HepG2 (cell line): ENCODE results near the gene ZNF446. TPM values are rescaled to one million over a fixed set of nuclear protein-coding genes. Genes with fewer than 3 reads are reported as not detected.

Source experiments
- ATAC-seq: fragments of 200-7000 bp; cut with Tn5 transposase; 3 replicates; pipeline ENCODE4 v1.9.1; 2020; ENCODE audit warnings: mild to moderate bottlenecking, moderate library complexity
- BruUV-seq: library from RNA; stranded (reverse); fragments of 400-500 nt; replicated peaks from 2 replicates; lab custom pipeline; 2021; lab: Mats Ljungman, UMichigan
- CTCF ChIA-PET: fragments of 300-600 bp; formaldehyde crosslinking; extraction: SDS; loops from one replicate; lab custom pipeline; 2021; ENCODE audit warnings: low total read pairs, inconsistent platforms, low intra/inter-chr PET ratio; lab: Yijun Ruan, JAX
- POLR2A ChIA-PET: fragments of 350-600 bp; sonication (Branson Sonifier 250); formaldehyde crosslinking; loops from one replicate; lab custom pipeline; 2020; ENCODE audit warnings: antibody characterized with exemption, inconsistent platforms; lab: Yijun Ruan, JAX
- DNase-seq: peaks from one replicate; pipeline ENCODE4 v3.0.0-alpha.2; 2015; ENCODE audit warnings: low spot score
- FAIRE-seq: peaks from 3 replicates; lab custom pipeline; 2011; peaks lifted over from hg19 to GRCh38; lab: Jason Lieb, UNC
- H2AFZ ChIP-seq: one replicate; pipeline ENCODE4 v1.6.1; 2011; ENCODE audit warnings: low read length, inconsistent platforms
- H3K27ac ChIP-seq: fragments of 300-600 bp; 3 replicates; pipeline ENCODE4 v1.8.0; 2011; ENCODE audit warnings: mixed run types, mild to moderate bottlenecking, mixed read lengths, low read length, inconsistent platforms; ENCODE audit not compliant: insufficient read depth; ENCODE audit errors: extremely low read length
- H3K27me3 ChIP-seq, 2 experiments: fragments of 200-600 bp in 1 of 2; 2 replicates in 1 of 2; 3 replicates in 1 of 2; pipeline versions ENCODE4 v1.6.0 to v1.8.0; 2011; ENCODE audit warnings: low read length in 2 of 2, mild to moderate bottlenecking in 2 of 2, moderate library complexity in 2 of 2, inconsistent platforms in 1 of 2; ENCODE audit not compliant: insufficient read depth in 2 of 2, control insufficient read depth in 1 of 2
- H3K36me3 ChIP-seq, 2 experiments: fragments of 200-600 bp in 1 of 2; replicated peaks in 1 of 2; 2 replicates in 1 of 2; 3 replicates in 1 of 2; pipeline versions ENCODE4 v1.5.1 to v1.8.0; 2011; ENCODE audit warnings: low read length in 2 of 2, inconsistent platforms in 1 of 2; ENCODE audit not compliant: insufficient read depth in 2 of 2, control insufficient read depth in 1 of 2
- H3K4me1 ChIP-seq: 2 replicates; pipeline ENCODE4 v1.5.1; 2012; ENCODE audit warnings: low read length, inconsistent platforms; ENCODE audit not compliant: insufficient read depth
- H3K4me2 ChIP-seq: 2 replicates; pipeline ENCODE4 v1.6.0; 2011; ENCODE audit warnings: low read depth, low read length, inconsistent platforms
- H3K4me3 ChIP-seq, 3 experiments: fragments of 200-600 bp in 1 of 3; sonication (generic), shearing (Covaris generic) in 1 of 3; replicated peaks in 1 of 3; 2 replicates each; pipeline ENCODE4 v1.5.1; 2011 to 2016; ENCODE audit warnings: low read length in 3 of 3, inconsistent platforms in 2 of 3, low read depth in 2 of 3, mild to moderate bottlenecking in 2 of 3, control low read depth in 1 of 3, mixed read lengths in 1 of 3; ENCODE audit not compliant: insufficient read depth in 1 of 3
- H3K79me2 ChIP-seq: one replicate; pipeline ENCODE4 v1.6.1; 2011; ENCODE audit warnings: low read length, inconsistent platforms; ENCODE audit not compliant: insufficient read depth
- H3K9ac ChIP-seq: 2 replicates; pipeline ENCODE4 v1.6.0; 2011; ENCODE audit warnings: mild to moderate bottlenecking, low read depth, low read length, inconsistent platforms; ENCODE audit not compliant: insufficient read depth
- H3K9me3 ChIP-seq: 2 replicates; pipeline ENCODE4 v1.5.1; 2012; ENCODE audit warnings: mild to moderate bottlenecking, low read length
- H4K20me1 ChIP-seq: 2 replicates; pipeline ENCODE4 v1.6.0; 2011; ENCODE audit warnings: inconsistent platforms, mild to moderate bottlenecking, low read length, moderate library complexity; ENCODE audit not compliant: insufficient read depth
- DNMT1 ChIP-seq: sonication (generic); formaldehyde crosslinking; IDR thresholded peaks from 2 replicates; pipeline ENCODE4 v1.5.1; 2020; ENCODE audit warnings: mild to moderate bottlenecking, missing genetic modification reagents
- FIP1L1 ChIP-seq: fragments of 200-400 bp; formaldehyde crosslinking; IDR thresholded peaks from 2 replicates; pipeline ENCODE4 v1.6.1; 2018; ENCODE audit warnings: low read depth, mild to moderate bottlenecking, low read length, moderate library complexity, borderline replicate concordance; ENCODE audit not compliant: insufficient read depth
- FLYWCH1 ChIP-seq: sonication (generic); formaldehyde crosslinking; IDR thresholded peaks from 2 replicates; pipeline ENCODE4 v1.8.1; 2023; ENCODE audit warnings: mild to moderate bottlenecking, missing genetic modification reagents
- HMGXB4 ChIP-seq, 2 experiments: sonication (generic) in 1 of 2; formaldehyde crosslinking in 1 of 2; IDR thresholded peaks; 2 replicates each; pipeline versions ENCODE4 v1.4.0 to v1.6.1; 2018 to 2020; ENCODE audit warnings: missing genetic modification reagents in 2 of 2, borderline replicate concordance in 1 of 2, low read depth in 1 of 2, mild to moderate bottlenecking in 1 of 2, missing biosample characterization in 1 of 2
- KDM4B ChIP-seq: sonication (generic); formaldehyde crosslinking; IDR thresholded peaks from 2 replicates; pipeline ENCODE4 v1.4.0; 2020; ENCODE audit warnings: missing genetic modification reagents
- MAFF ChIP-seq: IDR thresholded peaks from 2 replicates; pipeline ENCODE4 v1.6.1; 2011; ENCODE audit warnings: low read depth, low read length, improper control_type of control experiment
- NFYC ChIP-seq: IDR thresholded peaks from 2 replicates; pipeline ENCODE4 v1.6.1; 2016; ENCODE audit warnings: missing genetic modification reagents, missing compliant biosample characterization
- NR2F2 ChIP-seq: IDR thresholded peaks from 2 replicates; pipeline ENCODE4 v1.6.1; 2012; ENCODE audit warnings: low read depth, inconsistent platforms, borderline replicate concordance
- TMF1 ChIP-seq: sonication (generic); formaldehyde crosslinking; IDR thresholded peaks from 2 replicates; pipeline ENCODE4 v1.8.1; 2022; ENCODE audit warnings: low read depth, missing genetic modification reagents
- TOE1 ChIP-seq: sonication (generic); formaldehyde crosslinking; IDR thresholded peaks from 2 replicates; pipeline ENCODE4 v1.4.0; 2020; ENCODE audit warnings: mild to moderate bottlenecking, missing genetic modification reagents
- TP53 ChIP-seq: sonication (generic); formaldehyde crosslinking; conservative IDR thresholded peaks from 2 replicates; pipeline ENCODE4 v1.4.0; 2020; ENCODE audit warnings: missing genetic modification reagents
- ZBTB1 ChIP-seq: sonication (generic); formaldehyde crosslinking; IDR thresholded peaks from 2 replicates; pipeline ENCODE4 v1.4.0; 2020; ENCODE audit warnings: missing genetic modification reagents, borderline replicate concordance
- ZIK1 ChIP-seq: sonication (generic); formaldehyde crosslinking; IDR thresholded peaks from 2 replicates; pipeline ENCODE4 v1.5.0; 2020; ENCODE audit warnings: mild to moderate bottlenecking, low read depth, missing genetic modification reagents, borderline replicate concordance
- ZMAT3 ChIP-seq: sonication (generic); formaldehyde crosslinking; conservative IDR thresholded peaks from 2 replicates; pipeline ENCODE4 v1.7.0; 2021; ENCODE audit warnings: missing genetic modification reagents
- ZNF724P ChIP-seq: sonication (generic); formaldehyde crosslinking; IDR thresholded peaks from 2 replicates; pipeline ENCODE4 v1.8.0; 2022; ENCODE audit warnings: missing genetic modification reagents, borderline replicate concordance
- WGBS: methylation state at CpG from one replicate; pipeline ENCODE4 v1.1.6; 2017; ENCODE audit warnings: low lambda C conversion rate; 5-methylcytosine and 5-hydroxymethylcytosine counted together
- in situ Hi-C: cut with HindIII; loops from 2 replicates; pipeline ENCODE4 v1.10.0; 2017; ENCODE audit warnings: low pct_unique_long_range_greater_than_20kb; ENCODE audit not compliant: extremely low pct_ligation_motif_present
- intact Hi-C: fragments of 100-400 bp; cut with micrococcal nuclease; formaldehyde crosslinking; loops from one replicate; pipeline ENCODE4 v1.10.0; 2022; ENCODE audit not compliant: unreplicated experiment
- polyA plus RNA-seq, 8 experiments: library from polyadenylated mRNA; depleted of rRNA in 3 of 8; stranded (reverse) in 7 of 8; unstranded in 1 of 8; fragments of >200 nt; fragmentation: Illumina TruSeq in 4 of 8; extraction: Trizol in 4 of 8; gene quantifications; 2 replicates each; pipeline versions ENCODE4 v1.2.1 to v1.2.3, GENCODE V29; 2011 to 2016; ENCODE audit warnings: low read depth in 4 of 8, missing spikeins in 1 of 8, mixed read lengths in 1 of 8; ENCODE audit not compliant: insufficient read depth in 1 of 8
- total RNA-seq, 5 experiments: library from RNA; depleted of rRNA; stranded (reverse); fragments of >200 nt; fragmentation: Illumina TruSeq; extraction: Trizol; gene quantifications; 2 replicates each; pipeline ENCODE4 v1.2.3, GENCODE V29; 2016; ENCODE audit warnings: low read depth in 1 of 5
- TF ChIP-seq, protein P1 (sequence below): sonication (generic); formaldehyde crosslinking; IDR thresholded peaks from 2 replicates; pipeline ENCODE4 v1.8.1; 2023; ENCODE audit warnings: mild to moderate bottlenecking, moderate library complexity, missing genetic modification reagents

ZNF446 gene
- total and polyA plus RNA-seq, 2 of the 13 experiments (the other 11 are each of a cell fraction or from before 2014, with no cell fraction given) = 3.0 to 3.6 TPM

DNA sequence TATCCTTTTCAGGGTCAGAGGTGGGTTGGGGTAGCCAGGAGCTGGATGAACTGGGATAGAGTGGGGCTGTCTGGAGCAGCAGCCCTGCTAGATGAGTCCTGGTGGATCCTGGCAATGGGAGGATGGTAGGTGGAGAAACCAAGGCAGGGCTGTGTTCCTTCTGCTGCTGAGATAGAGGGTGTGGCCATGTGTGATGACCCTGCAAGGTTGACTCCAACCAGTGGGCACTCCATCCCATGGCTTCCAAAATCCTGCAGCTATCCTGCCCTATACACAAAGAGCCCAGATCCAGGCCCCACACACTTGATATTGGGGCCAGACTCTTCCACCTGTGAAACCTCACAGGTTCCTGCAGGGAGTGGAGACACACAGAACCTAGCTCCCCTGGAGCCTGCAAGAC is 2.4 kb upstream of the ZNF446 start:
- Histone ChIP-seq H3K27me3 (no peaks in the 10 kb centered on the region; a peak in 1 of 5 replicates), H4K20me1 (no peaks in the 10 kb centered on the region), H2AFZ (no peak overlapping the region), H3K9me3 (no peaks in the 10 kb centered on the region), H3K4me3 (no peak overlapping the region), H3K4me1 (peaks cover 20% of the 10 kb centered on the region), H3K27ac (no peak overlapping the region), H3K4me2 (no peak overlapping the region), H3K36me3 (peaks cover 4 to 21% of the 10 kb centered on the region in 2 experiments; a peak in 4 of 5 replicates), H3K9ac (no peak overlapping the region), H3K79me2 (no peaks in the 10 kb centered on the region)
- DNase-seq = no peak
- intact Hi-C loops = no loop called here
- ATAC-seq = no peak
- no TSS peak for BruUV-seq
- CTCF ChIA-PET = no interaction called here
- in situ Hi-C loops = no loop called here
- FAIRE-seq = no peak
- POLR2A ChIA-PET = no interaction called here
- TF ChIP-seq FIP1L1 = no peak
- no peak for TF ChIP-seq TMF1
- TF ChIP-seq FLYWCH1 (CRISPR knock-in tag) = no peak

GRCh38 chr19:58474291-58474996 is 1.7 kb upstream of the ZNF446 start:
- H3K79me2 ChIP-seq = no peaks in the 10 kb centered on the region
- no peaks in the 10 kb centered on the region for H3K9me3 ChIP-seq
- no peak overlapping the region; the same call in 1 of the 2 replicates for H3K4me2 ChIP-seq
- CTCF ChIA-PET = no interaction called here
- no peaks in the 10 kb centered on the region; a peak in 1 of 5 replicates for H3K27me3 ChIP-seq
- in situ Hi-C loops (no loop called here), intact Hi-C loops (no loop called here)
- POLR2A ChIA-PET = interaction anchor here (1.4 to 1.5 kb wide), 3 partner anchors 9 to 39 kb away, joined by 3 to 5 read pairs (median 4); partner anchors contain the start of gene SLC27A5
- H3K4me1 ChIP-seq = peaks cover 20% of the 10 kb centered on the region
- no peak for ATAC-seq
- no peaks in the 10 kb centered on the region for H4K20me1 ChIP-seq
- H2AFZ ChIP-seq = no peak overlapping the region
- peaks cover 4 to 18% of the 10 kb centered on the region in 2 experiments; a peak in 4 of 5 replicates for H3K36me3 ChIP-seq
- H3K9ac ChIP-seq = peak overlapping the region; percentile 73; the same call in 1 of the 2 replicates
- WGBS = 92% methylated on average over 12 of the region's 12 CpGs
- TF ChIP-seq HMGXB4 (CRISPR knock-in tag; IDR thresholded peaks at IDR 0.05; ENCODE audit: borderline replicate concordance in 1 of 2, low read depth in 1 of 2) (no peak), DNMT1 (CRISPR knock-in tag) (no peak), ZBTB1 (CRISPR knock-in tag) (no peak), NR2F2 (no peak), ZMAT3 (CRISPR knock-in tag) (no peak), TP53 (no peak), ZIK1 (CRISPR knock-in tag) (no peak), TOE1 (no peak), NFYC (CRISPR knock-in tag) (no peak), ZNF724P (CRISPR knock-in tag) (no peak), MAFF (no peak), KDM4B (CRISPR knock-in tag) (no peak)
- TF ChIP-seq, protein P1, sequence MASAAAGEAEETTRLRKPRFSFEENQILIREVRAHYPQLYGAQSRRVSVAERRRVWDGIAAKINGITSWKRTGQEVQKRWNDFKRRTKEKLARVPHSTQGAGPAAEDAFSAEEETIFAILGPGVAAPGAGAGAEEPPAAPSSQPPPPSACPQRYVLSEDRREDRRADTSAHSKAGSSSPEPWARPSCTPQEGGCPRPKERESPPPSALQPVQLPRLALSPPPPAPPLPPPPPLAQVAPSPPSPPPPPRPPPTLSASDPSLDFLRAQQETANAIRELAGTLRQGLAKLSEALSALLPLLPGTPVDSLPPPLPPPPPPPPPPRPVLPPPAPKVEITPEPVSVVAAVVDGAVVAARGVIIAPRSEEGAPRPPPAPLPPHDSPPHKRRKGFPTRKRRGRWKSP = no peak
- no peak for DNase-seq
- TSS peak; percentile 28 for BruUV-seq
- H3K4me3 ChIP-seq = no peak overlapping the region
- no peak for FAIRE-seq
- no peak overlapping the region for H3K27ac ChIP-seq
